Activated T-cell treated with anti-CD3 and anti-CD28 coated beads for 4 hours (primary cell): Measurements from ENCODE around the gene GCK.
"Not testable (repeated sequence)": the region's sequence is repeated elsewhere in the genome, so short reads cannot be mapped to it uniquely, and the experiment has no call there.

Experiments used
- DNase-seq: peaks from one replicate; pipeline ENCODE4 v3.0.0-alpha.2; 2020

Gene GCK

DNA sequence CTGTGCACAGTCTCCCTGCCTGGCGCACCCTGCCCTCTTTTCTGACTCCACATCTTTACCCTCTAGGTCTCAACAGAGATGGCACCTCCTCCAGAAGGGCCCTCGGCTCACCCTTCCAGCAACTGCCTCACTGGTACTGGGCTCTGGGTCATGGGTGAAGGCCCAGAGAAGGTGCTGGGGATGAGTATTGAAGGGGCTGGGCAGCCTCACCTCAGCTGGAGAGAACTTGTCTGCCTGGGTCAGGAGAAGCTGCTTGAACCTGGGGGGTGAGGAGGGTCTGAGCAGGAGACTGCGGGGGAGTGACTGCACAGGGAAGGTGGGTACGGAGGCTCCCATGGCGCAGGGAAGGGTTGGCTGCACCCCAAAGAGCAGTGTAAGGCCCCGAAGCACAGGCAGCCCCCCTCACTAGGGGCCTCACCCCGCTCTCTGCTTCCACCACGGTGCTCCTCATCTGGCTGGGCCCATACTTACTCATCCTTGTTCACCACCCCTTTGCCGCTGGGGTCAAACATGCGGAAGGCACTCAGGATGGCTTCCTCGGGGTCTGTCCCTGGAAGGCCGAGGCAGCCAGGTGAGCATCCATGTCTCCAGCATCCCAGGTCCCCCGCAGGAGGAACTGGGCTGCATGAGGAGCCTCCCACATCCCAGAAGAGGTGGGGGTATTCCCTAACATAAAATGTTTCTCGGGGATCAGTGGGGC is 49.8 kb downstream of the GCK start:
- no peak for DNase-seq

DNA sequence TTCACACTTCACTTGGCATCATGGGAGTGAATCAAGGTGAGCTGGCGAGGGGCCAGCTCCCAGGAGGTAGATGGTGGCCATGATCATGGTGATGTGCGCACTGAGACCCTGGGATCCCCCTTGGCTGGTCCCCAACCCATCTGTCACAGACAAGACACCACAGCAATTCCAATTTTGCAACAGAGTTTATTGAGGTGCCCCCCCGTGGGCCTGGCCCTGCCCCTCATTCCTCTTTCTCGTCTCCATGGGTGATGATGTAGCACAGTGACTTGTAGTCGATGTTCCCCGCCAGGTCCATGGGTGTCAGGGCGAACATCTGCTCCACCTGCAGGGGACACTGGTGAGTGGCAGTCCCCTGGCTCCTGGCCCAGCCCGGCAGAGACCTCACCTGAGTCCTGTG is 50.5 kb downstream of the GCK start:
- DNase-seq: no peak

- DNase-seq: no peak
These were observed 52.5 kb downstream of the GCK start for GRCh38 chr7:44136731-44137130.

GRCh38 chr7:44134943-44135628 is 54.2 kb downstream of the GCK start:
- DNase-seq: no peak

DNA sequence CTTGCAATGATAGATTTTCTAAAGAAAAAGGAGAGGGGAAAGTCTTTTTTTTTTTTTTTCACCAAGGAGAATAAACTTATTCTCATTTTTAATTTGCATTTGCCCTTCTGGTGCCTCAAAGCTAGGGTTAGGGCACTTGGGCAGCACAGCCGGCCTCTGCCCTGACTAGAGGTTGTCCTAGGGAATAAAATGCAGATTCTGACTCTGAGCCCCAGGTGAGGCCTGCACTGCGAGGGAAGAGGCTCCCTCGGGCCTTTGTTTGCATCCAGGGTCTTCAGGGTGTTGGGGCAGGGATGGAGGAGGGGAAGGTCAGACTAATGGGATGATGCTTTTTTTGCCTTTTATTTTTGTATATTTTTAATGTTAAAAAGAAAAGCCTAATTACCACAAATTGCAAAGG is 55.9 kb downstream of the GCK start:
- DNase-seq: no peak

DNA sequence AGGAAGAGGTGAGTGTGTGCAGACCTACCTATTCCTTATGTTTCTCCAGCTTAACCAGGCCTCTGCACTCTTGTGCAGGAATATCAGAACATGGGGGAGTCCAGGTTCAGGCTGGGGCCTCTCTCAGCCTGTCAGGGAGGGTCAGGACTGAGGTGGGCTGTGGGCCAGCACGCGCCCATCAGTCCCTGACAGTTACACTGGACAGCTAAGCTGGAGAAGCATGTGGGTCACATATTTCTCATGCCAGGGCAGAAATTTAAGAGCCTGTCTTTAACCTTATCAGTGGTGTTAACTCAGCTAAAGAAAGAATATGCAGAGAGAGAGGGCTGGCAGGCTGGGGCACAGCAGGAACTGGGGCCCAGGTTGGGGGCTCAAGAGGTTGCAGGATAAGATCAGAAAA is 57.2 kb downstream of the GCK start:
- DNase-seq: no peak

DNA sequence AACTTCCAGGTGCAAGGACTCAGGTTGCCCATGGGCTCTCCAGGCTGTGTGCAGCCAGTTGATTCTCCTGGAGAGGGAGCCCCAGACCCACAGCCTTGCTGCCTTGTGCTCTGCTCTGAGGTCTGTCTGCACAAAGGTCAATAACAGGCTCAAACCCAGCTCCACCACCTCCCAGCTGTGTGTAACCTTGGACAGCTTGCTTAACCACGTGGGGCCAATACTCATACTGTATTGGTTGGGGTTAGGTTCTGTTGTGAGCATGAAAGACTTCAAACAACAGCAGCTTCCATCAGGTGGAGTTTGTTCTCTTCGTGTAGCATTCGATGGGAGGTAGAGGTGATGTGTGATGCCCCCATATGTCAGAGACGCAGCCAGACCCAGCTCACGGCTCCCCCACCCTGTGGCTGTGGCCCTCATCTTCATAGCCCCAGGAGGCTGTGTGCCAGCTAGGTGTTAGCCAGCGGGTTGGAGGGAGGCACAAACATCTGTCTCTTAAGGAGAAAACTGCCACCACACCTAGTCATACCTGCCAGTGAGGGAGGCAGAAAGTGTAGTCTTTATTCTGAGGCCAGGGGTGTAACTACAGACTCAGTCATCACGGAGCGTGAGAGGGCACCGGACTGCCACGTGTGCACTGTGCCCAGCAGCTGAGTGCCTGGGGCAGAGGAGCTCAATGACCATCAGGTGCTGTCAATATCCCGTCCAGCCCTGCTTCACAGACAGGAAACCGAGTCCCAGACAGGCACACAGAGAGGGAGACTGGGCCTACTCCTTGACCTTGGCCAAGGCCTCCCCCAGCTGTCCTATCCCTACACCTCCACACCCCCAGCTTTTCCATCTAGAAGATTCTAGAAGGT is 57.8 kb downstream of the GCK start:
- no peak for DNase-seq

DNA sequence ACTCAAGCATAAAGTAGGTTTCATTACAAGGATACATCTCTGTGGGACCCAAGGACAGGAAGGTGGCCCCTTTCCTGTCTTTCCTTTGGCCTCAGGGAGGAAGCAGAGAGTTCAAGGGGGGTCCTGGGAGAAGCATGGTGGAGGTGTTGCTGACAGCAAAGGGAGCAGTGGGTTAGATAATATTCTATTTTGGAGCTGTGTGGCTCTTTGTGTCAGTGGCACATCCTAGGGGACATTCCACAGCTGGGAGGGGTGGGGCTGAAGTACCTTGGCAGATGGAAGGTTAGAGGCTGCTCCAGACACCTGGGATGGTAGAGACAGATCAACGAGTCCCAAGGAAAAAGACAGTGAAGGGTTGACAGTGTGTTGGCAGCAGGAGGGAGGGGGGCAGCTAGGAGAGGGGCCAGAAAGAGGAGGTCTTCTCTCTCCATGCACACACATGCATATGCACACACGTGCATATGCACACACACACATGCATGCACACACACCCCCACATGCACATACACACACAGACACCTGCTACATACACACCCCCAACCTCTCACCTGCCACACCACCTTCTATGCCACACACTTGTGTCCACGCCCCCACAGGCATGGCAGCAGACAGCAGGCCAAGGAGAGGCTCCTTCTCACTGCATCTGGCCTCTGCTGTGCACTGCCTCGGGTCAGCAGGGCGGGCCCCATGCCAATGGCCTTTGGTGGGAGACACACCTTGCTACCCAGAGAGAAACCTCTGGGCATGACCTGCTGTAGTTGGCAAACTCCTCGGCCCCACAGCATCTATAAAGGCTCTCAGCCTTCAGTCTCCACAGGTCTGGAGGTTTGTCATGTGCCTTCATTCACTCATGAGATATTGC is 60.3 kb downstream of the GCK start:
- DNase-seq: no peak

DNA sequence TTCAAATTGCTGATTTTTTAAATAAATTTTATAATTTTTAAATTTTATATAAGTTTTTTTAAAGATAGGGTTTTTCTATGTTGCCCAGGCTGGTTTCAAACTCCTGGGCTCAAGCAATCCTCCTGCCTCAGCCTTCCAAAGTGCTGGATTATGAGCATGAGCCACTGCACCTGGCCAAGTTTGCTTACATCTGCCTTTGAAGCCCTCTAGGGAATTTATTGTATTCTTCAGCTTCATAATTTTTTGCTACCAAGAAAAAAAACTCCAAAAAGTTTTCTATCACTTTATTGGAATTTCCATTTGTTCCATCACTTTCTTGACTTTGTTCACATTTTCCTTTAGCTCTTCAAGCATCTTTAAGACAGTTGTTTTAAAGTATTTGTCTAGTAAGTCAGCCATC is 62.1 kb downstream of the GCK start:
- DNase-seq: no peak

DNA sequence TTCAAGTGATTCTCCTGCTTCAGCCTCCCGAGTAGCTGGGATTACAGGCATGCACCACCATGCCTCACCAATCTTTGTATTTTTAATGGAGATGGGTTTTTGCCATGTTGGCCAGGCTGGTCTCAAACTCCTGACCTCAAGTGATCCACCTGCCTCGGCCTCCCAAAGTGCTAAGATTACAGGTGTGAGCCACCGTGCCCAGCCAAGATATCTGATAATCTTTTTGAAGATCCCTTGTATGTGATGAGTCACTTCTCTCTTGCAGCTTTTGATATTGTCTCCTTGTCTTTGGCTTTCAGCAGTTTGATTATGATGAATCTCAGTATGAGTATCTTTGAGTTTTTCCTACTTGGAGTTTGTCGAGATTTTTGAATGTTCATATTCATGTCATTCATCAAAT is 62.7 kb downstream of the GCK start:
- not testable (repeated sequence) for DNase-seq

DNA sequence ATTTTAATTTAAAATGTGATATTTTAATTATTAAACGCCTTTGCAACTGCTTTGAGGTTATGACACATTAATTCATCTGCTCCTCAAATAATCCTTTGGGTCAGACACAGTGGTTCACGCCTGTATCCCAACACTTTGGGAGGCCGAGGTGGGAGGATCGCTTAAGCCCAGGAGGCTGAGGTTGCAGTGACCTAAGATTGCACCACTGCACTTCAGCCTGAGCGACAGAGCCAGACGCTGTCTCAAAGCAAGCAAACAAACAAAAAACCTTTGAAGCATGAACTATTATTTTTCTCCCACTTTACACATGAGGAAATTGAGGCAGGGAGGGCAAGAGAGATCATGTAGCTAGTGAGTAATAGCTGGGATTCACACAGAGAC is 64.4 kb downstream of the GCK start:
- no peak for DNase-seq

GRCh38 chr7:44123190-44124003 is 65.8 kb downstream of the GCK start, which contains the start of gene POLD2:
Gene POLD2 (minus strand): TSS chr7:44123548. CDS start chr7:44122053, 1,495 bp downstream.
- DNase-seq: peak; percentile 93

- no peak for DNase-seq
These were observed 66.7 kb downstream of the GCK start for GRCh38 chr7:44122529-44122928.

DNA sequence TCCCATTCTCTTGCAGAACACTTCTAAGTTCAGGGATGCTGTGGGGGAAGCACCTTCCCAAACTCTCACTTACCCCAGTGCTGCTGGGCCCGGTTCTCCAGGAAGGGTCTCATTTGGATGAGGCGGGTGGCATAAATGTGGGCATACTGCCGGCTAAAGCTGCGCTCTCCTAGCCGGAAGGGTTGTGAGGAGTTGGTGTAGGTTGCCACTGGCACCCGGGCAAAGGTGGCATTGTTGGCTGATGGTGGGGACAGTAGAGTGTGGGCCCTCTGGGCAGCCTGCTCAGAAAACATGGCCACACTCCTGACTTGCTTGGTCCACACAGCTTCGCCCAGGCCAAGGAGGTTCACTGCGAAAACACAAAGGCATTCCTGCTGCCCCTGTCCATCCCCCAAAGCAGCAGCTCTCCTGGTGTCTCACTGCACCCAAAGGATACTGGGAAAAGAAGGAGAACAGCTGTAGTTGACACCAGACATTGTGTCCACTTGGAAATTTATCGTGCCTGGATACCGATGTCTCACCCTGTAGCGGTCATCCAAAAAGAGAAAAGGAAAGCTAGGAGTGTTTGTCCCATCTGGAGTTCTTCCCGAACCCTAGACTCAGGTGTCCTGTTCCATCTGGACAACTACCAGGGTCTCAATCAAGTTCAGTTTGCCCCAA is 67.3 kb downstream of the GCK start:
- no peak for DNase-seq

DNA sequence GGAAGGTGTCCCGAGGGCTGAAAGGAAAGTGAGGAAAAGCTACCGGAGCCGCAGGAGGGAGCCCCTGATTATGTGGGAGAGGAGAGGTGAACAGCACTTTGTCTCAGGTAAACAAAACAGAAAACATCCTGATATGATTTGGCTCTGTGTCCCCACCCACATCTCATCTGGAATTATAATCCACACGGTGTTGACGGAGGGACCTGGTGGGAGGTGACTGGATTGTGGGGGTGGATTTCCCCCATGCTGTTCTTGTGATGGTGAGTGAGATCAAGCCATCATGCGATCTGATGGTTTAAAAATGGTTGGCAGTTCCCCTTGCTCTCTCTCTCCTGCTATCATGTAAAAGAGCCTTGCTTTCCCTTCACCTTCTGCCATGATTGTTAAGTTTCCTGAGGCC is 68.8 kb downstream of the GCK start:
- no peak for DNase-seq

DNA sequence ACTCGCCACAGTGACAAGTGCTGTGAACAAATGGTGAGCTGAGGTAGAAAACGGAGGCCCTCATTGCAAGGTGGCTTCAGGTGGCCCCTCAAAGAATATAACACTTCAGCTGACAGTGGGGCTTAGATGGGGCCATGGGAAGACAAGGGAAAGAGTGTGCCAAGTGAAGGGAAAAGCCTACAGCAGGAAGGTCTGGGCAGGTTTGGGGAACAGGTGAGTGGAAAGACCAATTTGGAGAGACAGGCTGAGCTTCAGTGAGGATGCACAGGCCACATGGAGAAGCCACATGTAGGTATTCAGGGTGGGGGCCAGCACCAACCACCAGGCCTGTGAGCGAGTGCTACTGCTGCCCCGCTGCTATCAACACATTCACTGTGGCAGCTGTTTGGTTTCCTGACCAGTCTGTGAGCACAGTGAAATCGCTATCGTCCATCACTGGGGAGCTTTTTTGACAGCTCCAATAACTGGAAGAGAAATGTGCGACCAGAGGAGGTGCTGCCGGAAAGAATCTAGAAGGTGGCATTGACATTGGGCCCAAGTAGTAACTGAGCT is 69.3 kb downstream of the GCK start:
- DNase-seq: no peak

- DNase-seq: no peak
These were observed 71.3 kb downstream of the GCK start for GRCh38 chr7:44117801-44118429.

- DNase-seq: no peak
These were observed 72.2 kb downstream of the GCK start for GRCh38 chr7:44116789-44117666.

- no peak for DNase-seq
These were observed 73.0 kb downstream of the GCK start for GRCh38 chr7:44116087-44116788.
